GM21390 (cell line): ENCODE data around the gene INPP1.
A peak's percentile ranks its signal among the peaks of the same experiment; 100 is the strongest.
"Not testable (repeated sequence)": the region's sequence is repeated elsewhere in the genome, so short reads cannot be mapped to it uniquely, and the experiment has no call there.

Source experiments
- ATAC-seq: cut with Tn5 transposase; IDR thresholded peaks from one replicate; pipeline ENCODE4 v1.9.1; 2021; ENCODE audit not compliant: unreplicated experiment

The INPP1 gene, protein sequence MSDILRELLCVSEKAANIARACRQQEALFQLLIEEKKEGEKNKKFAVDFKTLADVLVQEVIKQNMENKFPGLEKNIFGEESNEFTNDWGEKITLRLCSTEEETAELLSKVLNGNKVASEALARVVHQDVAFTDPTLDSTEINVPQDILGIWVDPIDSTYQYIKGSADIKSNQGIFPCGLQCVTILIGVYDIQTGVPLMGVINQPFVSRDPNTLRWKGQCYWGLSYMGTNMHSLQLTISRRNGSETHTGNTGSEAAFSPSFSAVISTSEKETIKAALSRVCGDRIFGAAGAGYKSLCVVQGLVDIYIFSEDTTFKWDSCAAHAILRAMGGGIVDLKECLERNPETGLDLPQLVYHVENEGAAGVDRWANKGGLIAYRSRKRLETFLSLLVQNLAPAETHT

DNA sequence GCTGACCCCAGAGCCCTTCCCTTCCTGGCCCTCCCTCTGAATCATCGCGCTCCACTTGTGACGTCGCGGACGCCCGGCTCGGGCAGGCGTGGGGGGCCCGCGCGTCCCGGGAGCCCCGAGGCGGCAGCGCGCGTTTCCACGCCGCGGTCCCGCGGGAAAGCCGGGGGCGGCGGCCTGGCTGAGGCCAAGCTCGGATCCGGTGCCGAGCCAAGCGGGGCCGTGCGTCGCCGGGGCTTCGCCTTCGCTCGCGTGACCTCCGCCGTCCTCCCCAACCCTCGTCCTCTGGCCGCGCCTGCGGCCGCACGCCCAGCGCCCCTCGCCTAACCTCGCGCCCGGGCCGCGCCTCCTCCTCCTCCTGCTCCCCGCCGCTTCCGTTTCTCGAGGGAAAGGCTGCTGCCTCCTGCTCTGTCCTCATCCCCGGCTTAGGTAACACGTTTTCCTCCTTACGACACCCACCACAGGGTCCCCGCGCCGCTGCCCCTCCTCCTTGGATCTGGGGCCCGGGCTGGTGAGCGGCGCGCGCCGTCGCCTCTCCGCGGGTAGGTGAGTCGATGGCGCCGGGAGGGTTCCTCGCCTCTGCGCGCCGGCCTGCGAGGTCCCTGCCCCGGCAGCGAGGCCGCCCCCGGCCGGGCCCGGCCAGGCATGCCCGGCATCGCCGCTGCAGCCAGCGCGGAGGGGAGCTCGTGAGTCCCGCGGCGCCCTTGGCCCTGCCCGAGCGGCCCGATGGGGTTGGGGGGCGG is at the start of gene INPP1:
INPP1 (plus strand) TSS at position 54 of the 740 bp plus-strand sequence. CDS start 16,514 bp downstream, outside the sequence.
- peak; percentile 59 for ATAC-seq

DNA sequence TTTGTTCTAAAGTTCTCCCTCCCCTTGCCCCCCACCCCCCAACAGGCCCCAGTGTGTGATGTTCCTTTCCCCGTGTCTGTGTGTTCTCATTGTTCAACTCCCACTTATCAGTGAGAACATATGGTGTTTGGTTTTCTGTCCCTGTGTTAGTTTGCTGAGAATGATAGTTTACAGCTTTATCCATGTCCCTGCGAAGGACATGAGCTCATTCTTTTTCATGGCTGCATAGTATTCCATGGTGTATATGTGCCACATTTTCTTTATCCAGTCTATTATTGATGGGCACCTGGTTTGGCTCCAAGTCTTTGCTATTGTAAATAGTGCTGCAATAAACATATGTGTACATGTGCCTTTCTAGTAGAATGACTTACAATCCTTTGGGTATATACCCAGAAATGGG is 45.5 kb upstream of the INPP1 start:
- ATAC-seq = not testable (repeated sequence)

DNA sequence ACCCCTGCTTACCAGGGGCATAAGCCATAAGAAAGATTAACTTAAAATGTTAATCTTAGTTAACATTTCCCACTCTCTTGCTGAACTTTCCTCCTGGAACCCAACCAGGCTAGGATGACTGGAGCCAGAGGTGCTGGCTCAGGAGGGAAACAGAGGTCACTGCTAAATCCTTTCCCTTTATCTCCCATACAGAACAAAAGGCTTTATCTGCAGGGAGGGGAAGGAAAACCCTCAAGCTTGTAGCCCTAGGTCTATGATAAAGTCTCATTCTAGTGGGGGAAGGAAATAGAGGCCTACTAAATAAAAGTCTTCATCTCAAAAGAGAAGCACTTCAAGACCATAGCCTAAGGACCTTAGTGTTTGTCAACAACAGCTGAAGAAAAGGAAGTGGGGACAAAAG is 42.4 kb upstream of the INPP1 start:
- ATAC-seq = no peak

GRCh38 chr2:190302052-190302451 is 41.3 kb upstream of the INPP1 start:
- no peak for ATAC-seq

DNA sequence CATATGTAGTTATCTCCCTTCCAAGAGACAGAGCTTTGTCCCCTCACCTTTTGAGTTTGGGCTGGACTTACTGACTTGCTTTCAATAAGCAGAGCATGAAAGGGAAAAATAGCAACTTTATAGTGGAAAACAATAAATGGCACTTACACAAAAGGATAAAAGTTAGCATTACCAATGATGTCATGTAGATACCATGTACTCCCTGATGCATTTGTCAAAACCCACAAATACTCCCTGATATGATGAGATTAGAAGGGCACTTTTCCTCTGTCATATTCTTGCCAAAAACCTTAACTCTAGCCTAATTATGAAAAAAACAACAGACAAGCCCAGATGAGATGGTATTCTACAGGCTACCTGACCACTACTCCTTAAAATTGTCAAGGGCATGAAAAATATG is 39.7 kb upstream of the INPP1 start:
- no peak for ATAC-seq

GRCh38 chr2:190304404-190304803 is 39.0 kb upstream of the INPP1 start:
- ATAC-seq = no peak

DNA sequence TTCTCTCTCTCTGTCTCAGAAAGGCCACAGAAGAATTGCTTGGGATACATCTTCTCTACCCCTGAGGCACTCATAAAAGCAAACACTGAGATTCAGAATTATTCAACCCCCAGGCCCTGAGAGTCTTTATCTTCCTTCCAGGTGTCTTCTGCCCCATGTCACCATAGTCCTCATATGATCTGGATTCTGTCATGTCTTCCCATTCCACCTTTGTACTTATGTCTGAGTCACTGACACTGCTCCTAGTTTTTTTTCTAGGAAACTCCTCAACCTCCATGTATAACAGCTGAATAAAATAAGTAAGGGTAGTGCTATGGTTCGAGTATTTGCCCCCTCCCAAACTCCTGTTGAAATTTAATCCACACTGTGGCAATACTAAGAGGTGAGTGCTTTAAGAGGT is 35.4 kb upstream of the INPP1 start:
- ATAC-seq = no peak

- ATAC-seq = no peak
Observed at GRCh38 chr2:190311893-190312634, 31.3 kb upstream of the INPP1 start.

DNA sequence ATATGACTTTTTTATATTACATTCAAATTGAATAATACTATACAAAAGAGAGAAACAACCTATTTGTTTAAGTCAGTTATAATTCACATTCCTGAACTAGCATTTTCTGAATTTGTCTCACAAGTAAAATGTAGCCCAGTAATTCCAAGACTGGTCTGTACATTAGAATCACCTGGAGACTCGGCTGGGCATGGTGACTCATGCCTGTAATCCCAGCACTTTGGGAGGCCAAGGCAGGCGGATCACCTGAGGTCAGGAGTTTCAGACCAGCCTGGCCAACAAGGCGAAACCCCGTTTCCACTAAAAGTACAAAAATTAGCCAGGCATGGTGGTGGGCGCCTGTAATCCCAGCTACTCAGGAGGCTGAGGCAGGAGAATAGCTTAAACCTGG is 30.8 kb upstream of the INPP1 start:
- not testable (repeated sequence) for ATAC-seq

DNA sequence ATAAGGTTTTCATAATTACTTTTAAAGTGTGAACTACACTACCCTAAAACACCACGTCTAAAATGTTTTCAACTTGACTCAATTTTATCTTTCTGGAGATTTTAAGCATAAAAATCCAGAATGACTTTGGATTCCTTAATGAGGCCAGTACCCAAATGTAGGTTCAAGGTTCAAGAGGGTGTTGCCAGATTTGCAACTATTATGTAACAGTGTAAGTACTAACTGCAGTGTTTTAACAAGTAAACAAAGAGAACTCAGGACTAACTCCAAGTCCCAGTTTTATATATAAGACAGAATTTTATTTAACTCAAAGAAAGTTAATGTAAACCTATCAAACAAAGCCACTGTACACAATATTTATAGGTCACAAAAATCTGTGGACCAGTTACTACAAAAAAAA is 29.5 kb upstream of the INPP1 start:
- no peak for ATAC-seq

DNA sequence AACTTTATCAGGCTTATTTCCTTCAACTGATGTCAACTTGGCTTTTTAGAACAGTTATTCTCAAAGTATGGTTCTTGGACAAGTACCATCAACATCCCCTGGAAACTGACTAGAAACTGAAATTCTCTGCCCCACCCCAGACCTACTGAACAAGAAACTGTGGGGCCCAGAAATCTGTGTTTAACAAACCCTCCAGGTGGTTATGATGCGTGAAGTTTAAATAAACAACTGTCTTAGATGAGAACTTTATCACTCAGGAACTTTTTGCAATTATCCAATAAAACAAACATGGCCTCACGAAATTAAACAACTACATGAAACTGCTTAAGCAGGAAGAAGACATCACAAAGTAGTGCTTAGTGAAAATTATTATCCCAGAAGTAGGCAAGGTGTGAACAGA is 28.1 kb upstream of the INPP1 start:
- ATAC-seq = no peak

GRCh38 chr2:190318514-190318913 is 24.9 kb upstream of the INPP1 start:
- ATAC-seq = no peak

DNA sequence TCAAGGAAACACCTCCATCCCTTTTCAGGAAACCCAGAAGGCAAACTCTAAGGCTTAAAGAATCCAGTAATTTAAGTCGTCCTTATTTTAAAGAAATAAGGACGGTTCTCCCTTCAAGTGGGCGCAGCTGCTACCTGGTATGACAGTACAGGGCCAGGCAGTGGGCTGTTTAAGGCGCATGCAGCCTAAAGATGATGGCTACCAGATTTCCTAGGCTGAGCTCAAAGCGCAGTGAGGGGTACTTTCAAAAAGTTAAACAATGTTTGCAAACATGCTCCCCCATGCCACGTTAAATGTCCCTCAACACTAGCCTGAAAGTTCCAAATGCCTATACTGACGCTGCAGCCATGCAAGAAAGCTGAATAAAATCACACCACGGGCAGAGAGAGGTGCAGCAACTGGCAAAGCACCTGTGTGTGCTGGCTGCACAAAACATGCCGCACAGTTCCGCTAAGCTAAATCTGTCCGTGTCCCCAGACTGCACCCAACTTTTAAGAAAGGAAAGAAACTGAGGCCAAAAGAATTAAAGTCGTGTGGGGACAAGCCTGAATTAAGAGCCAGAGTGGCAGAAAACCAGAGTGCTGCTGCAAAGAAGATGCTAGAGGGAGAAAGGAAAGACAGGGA is 24.3 kb upstream of the INPP1 start:
- peak; percentile 30 for ATAC-seq

DNA sequence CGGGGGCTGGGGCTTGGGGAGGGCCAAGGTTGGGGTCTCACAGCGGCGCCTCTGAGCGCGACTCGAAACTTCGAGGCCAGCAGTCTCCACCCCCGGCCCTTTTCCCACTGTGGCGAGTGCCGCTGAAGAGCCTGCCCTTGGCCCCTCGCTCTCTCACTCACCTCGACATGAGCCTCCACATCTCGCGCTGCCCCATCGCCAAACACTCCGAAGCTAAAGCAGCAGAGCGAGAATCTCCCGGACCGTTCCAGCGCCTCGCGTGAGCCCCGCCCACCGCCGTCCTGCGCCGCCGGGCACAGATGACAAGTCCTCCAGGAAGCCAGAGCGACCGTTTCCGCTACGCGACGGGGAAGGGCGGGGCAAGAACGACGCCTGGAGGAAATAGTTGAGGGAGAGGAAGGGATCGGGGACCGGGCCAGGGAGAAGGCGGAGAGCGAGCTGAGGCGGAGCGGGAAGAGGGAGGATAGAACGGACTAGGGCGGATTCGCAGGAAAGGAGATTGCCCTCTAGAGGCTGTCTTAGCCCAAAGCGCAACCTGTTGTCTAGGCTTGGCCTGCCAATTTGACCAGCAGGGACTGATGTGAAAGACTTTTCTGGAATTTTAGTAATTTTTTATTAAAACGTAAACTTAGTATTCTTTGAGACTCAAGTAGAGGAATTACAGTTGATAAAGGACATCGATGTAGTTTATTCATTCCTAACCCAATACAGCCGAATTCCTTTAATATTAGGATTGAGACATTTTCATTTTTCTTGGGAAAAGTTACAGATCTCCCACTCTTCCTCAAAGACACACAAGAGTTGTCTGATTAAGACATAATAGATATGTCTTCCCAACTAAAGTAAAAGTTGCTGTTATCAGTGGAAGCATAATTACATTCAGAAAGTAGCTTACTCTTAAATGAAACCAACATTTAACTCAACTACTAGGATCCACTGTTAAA is 23.6 kb upstream of the INPP1 start, which contains the start of gene HIBCH:
HIBCH (minus strand) TSS at position 272 of the 944 bp plus-strand sequence; CDS start at position 196, 76 bp downstream.
- peak; percentile 95 for ATAC-seq

GRCh38 chr2:190320696-190321095 is 22.7 kb upstream of the INPP1 start:
- no peak for ATAC-seq

- ATAC-seq = no peak
Observed at GRCh38 chr2:190323406-190323805, 20.0 kb upstream of the INPP1 start.

DNA sequence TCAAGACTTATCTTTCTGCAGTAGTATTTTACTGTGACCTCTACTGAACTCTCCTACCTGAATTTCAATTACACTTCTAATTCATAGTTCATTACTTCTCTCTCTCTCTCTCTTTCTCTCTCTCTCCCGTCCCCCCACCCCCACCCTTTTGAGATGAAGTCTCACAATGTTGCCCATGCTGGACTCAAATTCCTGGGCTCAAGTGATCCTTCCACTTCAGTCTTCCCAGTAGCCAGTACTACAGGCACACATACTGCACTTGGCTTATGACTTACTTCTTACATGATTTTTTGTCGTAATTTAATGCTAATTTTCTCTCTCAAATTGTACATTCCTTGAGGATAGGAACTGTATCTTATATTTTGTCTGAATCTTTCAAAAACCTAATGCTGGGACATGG is 17.8 kb upstream of the INPP1 start:
- ATAC-seq = no peak

DNA sequence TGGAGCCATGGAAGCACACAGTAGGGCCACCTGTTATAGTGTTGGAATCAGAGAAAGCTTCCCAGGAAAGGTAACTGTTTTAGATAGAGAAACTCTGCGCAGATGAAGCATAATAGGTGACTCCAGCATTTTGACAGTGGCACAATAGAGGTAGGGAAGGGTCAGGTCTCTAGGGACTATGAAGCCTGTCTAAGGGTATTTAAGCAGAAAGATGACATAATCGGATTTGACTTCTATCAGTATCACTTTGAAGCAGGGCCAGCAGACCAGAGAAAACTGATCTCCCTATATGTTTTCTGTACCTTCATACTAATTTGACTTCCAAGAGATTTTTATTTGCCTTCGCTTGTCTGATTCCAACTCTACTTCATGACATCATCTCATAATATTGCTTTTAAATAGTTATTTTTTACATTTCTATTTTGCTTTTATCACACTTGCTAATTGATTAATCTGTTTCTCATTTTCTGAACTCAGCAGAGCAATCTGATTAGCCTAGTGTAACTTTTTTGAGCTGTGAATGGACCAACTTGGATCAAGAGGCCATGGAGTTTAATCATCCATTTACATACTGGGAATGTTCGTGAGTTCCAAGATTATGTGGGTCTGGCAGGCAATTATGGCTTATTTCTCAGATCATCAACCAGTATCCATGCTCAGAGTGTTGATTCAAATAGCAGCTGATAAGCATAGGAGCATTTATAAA is 15.4 kb upstream of the INPP1 start:
- no peak for ATAC-seq

GRCh38 chr2:190328573-190329147 is 14.7 kb upstream of the INPP1 start:
- no peak for ATAC-seq
